ENCODE results near the gene SLC29A2.

Gene SLC29A2

DNA sequence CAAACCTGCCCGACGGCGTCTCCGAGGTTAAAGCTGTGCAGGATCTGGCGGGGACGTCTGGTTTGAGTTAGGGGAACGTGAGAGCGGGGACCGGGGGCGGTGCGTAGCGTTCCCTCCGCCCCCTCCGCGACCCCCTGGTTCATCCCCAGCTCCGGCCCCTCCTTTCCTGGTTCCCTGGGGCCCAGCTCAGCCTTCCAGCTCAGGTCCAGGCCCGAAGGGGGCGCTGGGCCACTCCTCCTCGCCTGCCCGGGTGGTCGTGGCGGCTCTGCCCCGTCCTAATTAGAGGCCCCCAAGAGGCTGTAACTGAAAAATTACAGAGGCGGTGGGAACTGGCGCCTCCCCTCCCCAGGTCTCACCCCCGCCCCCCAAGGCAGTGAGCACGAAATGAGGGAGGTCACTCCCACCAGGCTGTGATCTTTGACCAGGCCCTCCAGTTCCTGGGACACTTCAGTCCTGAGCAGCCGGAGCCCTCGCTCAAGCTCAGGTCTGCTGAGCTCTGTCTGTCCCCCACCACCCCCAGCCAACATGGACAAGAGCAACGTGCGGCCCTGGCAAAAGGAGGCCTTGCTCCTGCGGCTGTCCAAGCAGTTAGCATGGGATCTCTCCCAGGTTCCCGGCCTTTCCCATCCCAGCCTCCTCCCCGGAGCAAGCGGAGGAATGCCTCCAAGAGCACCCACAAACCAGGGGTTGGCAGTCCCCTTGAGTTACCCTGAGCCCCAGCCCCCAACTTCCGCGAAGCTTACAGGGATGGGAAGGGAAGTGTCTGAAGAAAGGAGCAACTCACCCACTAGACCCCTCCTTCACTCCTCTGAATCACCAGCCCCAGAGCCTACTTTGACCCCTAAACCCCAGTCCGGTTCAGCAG lies 58.0 kb downstream of the SLC29A2 start:
- TF ChIP-seq, protein P1, sequence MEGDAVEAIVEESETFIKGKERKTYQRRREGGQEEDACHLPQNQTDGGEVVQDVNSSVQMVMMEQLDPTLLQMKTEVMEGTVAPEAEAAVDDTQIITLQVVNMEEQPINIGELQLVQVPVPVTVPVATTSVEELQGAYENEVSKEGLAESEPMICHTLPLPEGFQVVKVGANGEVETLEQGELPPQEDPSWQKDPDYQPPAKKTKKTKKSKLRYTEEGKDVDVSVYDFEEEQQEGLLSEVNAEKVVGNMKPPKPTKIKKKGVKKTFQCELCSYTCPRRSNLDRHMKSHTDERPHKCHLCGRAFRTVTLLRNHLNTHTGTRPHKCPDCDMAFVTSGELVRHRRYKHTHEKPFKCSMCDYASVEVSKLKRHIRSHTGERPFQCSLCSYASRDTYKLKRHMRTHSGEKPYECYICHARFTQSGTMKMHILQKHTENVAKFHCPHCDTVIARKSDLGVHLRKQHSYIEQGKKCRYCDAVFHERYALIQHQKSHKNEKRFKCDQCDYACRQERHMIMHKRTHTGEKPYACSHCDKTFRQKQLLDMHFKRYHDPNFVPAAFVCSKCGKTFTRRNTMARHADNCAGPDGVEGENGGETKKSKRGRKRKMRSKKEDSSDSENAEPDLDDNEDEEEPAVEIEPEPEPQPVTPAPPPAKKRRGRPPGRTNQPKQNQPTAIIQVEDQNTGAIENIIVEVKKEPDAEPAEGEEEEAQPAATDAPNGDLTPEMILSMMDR (IDR thresholded peaks at IDR 0.05; ENCODE audit: low read depth, low read length, missing control alignments) = peak; percentile 33
- DNase-seq (ENCODE audit: extremely low read depth, low read depth) = no peak
- peak overlapping the region; percentile 58 for H3K4me3 ChIP-seq (replicated peaks; ENCODE audit: low read depth, low read length)

DNA sequence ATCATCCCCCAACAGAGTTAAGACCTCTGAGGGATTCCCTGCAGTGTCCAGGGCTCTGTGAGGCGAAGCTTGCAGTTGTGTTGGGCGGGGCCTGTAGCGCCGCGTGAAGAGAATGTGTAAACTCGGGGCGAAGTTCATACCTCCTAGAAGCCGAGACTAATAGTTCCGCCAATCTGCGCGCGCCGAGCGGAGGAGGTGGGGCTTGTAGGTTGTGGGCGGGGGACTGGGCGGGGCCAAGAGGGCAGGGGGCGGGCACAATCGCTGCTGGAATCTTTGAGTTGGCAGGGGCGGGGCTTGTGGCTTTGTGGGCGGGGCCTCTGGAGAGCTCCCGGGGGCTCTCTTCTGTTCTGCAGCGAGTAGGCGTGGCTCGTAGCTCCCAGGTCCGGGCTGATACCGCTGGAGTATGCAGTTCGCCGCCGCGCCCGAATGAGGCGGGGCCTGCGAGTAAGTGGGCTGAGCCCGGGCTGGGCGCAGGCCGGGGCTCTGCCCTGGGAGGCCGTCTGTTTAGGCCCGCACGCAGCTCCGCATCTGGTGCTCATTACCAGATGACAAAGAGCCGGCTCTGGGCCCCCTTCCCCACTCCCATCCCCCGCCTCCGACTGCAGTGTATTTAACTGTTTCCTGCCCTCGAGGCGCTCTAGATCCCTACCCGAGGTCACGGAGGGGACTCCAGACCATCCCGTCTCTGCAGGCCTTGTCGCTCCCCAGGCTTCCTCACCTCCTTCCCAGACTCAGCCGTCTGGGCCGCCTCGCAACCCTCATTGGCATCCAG lies 58.8 kb downstream of the SLC29A2 start:
- H3K4me3 ChIP-seq (replicated peaks; ENCODE audit: low read depth, low read length) = peak overlapping the region; percentile 58
- DNase-seq (ENCODE audit: extremely low read depth, low read depth) = peak; percentile 95
- TF ChIP-seq, protein P1 (IDR thresholded peaks at IDR 0.05; ENCODE audit: low read depth, low read length, missing control alignments) = no peak

Measured in HFF-Myc (cell line).